NCI-H128 (cell line): ENCODE measurements around the gene DMXL1.
"Not testable (repeated sequence)": the region's sequence is repeated elsewhere in the genome, so short reads cannot be mapped to it uniquely, and the experiment has no call there.

Experiments used
- DNase-seq: peaks from one replicate; lab custom pipeline; 2025; ENCODE audit not compliant: unreplicated experiment; lab: John Stamatoyannopoulos, UW

Gene DMXL1

DNA sequence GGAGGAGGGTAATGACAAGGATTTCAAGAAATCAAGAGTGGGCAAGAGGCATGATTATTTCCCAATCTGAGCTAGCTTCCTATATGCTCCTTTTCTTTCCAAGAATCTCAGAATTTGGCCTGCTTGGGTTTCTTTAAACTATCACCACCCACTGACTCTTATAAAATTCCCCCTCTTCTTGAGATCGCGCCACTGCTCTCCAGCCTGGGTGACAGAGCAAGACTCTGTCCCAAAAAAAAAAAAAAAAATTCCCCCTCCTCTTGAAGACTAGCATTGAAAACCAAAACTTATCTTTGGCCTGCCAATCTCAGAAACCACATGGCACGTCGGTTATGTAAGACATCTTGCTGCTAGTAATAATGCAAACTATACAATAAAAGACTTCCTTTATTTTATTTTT lies 3.4 kb upstream of the DMXL1 start:
- no peak for DNase-seq

DNA sequence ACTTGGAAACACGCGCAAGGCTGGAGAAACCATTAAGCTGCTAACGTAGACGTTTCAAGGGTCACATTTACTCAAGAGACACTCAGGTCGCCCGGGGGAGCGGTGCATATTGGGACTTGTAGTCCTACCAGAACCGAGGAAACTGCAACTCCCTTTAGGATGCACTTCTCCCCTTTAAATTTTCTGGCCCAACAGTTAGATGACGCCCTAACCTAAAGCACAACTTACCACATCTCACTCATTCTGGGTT lies 384 bp upstream of the DMXL1 start:
- no peak for DNase-seq

DNA sequence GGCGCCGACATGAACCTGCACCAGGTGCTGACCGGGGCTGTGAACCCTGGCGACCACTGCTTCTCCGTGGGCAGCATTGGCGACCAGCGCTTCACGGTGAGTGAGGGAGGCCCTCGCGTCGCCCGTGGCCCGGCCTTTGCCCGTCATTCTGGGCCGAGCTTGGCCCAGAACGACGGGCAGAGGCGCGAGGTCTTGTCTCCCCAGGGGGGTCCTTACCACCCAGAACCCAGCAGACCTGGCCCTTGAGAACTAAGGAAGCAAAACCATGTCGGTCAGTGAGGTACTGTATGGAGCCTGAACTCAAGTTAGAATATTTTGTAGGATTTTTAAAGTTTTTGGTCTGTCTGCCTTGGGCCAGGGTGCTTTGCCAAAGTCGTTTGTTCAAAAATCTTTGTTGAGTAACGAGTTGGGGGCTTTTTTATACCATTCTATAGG lies 691 bp downstream of the DMXL1 start:
- no peak for DNase-seq

DNA sequence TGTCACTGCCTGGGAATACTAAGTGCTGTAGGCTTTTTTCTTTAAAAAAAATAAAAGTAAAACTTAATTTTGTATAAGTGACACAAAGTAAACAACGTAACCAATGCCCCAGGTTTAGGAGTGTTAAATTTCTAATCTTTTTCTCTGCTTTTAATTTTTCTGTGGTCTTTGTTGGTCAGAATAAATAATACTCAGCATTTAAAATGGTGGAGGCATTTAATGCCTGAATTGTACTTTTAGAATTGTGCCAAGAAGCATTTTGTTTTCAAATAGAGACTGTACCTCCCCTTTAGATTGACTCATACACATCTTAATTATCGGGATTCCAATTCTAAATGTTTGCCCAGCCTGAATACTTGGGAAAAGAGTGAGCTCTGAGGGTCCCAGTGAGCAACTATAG lies 1.6 kb downstream of the DMXL1 start:
- no peak for DNase-seq

DNA sequence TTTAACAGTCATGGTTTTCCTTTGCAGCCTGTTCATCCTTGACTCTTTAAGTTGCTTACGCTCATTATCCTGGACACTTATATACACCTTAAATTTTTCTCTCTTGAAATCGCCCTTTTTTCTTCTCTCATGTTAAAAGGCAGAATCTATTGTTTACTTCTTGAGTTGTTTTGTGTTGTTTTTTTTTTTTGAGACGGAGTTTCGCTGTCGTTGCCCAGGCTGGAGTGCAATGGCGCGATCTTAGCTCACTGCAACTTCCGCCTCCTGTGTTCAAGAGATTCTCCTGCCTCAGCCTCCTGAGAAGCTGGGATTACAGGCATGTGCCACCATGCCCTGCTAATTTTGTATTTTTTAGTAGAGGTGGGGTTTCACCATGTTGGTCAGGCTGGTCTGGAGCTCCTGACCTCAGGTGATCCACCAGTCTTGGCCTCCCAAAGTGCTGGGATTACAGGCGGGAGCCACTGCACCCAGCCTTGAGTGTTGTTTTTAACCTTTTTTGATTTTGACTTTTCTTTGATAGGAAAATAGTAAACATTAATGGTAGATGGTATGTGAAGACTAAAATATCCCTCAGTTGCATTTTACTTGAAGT lies 3.0 kb downstream of the DMXL1 start:
- not testable (repeated sequence) for DNase-seq

DNA sequence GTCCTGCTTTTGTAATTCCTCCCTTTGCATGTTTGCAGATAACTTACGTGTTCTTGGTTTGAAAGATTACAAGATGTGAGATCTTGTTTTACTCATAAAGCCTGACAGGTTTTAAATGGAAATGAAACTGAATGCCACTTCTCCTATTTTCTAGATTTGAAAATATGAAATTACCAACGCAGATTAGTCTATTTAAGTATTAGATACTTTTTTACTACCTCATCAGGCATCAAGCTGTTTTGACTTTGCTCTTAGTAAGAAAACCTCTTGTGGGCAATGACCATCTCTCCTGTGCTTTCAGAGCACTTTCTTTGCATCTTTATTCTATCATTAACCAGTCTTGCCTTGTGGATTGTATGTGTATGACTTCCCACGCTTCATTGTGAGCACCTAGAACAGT lies 3.5 kb downstream of the DMXL1 start:
- no peak for DNase-seq

DNA sequence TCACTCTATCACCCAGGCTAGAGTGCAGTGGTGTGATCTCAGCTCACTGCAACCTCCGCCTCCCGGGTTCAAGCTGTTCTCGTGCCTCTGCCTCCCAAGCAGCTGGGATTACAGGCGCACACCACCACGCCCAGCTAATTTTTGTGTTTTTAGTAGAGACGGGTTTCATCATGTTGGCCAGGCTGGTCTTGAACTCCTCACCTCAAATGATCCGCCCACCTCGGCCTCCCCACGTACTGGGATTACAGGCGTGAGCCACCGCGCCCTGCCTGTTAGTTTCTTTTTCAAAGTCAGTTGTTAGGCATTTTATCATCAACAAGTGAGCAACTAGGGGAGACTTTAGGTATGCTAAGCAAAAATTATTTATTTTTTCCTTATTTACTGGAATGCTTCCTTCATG lies 4.4 kb downstream of the DMXL1 start:
- DNase-seq: not testable (repeated sequence)

DNA sequence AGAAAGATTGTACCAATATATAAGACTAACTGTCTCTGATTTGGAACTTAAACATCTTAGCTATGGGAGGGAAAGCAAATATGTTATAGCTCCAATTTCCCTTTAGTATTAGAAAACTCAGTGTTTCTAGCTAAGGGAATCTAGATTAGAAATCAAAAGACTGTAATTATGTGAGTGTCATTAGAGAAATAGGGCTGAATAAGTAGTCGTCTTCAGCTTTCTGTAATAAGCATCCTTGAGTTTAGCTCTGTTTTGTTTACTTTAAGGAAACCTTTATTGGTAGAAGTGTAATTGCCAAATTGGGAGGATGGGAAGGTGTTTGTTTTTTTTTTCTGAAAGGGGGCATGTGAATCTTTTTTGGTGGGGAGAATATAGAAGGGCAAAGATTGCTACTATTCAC lies 5.2 kb downstream of the DMXL1 start:
- DNase-seq: no peak

DNA sequence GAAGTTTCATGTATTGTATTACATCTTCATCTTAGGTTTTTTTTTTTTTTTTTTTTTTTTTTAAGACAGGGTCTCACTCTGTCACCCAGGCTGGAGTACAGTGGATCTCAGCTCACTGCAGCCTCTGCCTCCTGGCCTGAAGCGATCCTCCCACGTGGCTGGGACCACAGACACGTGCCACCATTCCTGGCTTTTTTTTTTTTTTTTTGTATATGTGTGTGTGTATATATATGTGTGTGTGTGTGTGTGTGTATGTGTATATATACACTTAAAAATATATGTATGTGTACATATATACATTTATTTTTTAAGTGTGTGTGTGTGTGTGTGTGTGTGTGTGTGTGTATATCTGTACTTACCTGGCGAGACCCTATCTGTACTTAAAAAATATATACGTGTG lies 6.6 kb downstream of the DMXL1 start:
- no peak for DNase-seq

DNA sequence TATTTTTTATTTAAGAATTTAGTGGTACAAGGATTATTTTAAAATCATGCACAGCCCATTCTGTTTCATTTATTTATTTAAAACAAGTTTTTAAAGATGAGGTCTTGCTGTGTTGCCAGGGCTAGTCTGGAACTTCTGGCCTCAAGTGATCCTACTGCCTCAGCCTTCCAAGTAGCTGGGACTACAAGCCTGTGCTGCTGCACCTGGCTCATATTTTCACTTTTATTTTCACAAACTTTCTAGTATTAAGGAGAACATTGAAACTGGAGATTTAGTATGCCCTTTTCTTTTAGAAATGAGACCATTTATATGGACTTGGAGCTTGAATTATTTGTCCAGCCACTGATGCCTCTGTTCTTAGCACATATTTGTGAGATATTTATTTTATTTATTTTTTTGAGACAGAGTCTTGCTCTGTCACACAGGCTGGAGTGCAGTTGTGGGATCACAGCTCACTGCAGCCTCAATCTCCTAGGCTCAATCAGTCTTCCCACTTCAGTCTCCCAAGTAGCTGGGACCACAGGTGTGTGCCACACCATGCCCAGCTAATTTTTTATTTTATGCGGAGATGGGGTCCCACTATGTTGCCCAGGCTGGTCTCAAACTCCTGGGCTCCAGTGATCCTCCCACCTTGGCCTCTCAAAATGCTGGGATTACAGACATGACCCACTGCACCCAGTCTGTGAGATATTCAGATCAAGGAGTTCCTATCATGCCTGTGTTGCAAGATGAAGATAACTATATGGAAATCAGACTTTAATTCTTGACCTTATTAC lies 7.4 kb downstream of the DMXL1 start:
- no peak for DNase-seq

DNA sequence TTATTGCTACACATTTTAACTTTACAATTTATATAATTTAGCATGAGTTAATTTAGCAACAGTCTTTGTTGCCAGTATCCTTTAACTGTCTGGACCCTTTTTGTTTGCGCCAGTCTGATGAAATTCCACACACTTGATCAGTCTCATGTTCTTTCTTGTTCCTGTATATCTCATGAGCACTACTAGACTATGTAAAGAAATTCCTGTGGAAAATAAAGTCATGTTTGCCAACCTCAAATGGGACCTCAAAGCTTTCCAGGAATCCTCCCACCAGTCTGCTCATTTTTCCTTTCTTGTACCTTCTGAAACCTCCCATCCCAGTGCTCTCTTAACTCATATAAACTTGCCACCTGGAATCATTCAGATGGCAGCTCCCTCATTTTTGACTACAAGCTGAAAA lies 8.0 kb downstream of the DMXL1 start:
- DNase-seq: no peak

DNA sequence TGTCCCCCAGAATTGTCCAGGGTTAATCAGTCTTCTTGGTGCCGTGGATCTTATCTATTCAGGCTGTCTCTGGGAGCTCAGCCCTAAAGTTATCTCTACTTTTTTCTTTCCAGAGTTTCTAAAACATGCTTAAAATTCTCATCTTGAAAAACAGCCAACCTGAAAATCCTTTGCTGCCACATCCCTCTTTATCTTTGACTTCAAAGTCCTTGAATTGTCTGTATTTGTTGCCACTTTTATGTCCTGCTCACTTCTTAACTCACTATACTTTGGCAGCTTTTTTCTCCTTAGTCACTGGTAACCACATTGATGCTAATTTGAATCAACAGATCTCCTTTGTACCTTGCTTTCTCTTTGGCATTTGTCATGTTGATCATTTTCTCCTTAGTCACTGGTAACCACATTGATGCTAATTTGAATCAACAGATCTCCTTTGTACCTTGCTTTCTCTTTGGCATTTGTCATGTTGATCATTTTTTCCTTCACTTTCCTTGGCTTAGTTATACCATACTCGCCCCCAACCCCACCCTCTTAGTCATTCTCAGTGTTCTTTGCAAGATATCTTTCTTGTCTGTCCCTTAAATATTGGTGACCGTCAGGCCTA lies 8.5 kb downstream of the DMXL1 start:
- DNase-seq: no peak

DNA sequence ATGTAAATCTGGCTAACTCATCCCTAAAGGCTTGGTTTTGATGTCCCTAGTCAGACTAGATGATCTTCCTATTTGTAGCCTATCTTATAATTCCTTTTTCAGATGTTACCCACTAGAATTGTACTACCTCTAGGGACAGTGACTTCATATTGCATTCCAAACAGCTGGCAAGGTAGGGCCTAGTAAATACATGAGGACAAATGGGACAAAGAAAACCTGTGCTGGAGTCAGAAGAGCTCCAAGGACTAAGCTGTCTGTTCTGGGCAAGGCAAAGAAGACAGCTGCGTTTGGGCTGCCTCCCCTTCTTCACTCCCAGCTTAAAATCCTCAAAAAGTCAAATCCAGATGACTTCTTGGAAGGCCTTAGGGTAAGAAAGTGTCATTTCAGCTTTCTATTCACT lies 10.0 kb downstream of the DMXL1 start:
- no peak for DNase-seq

DNA sequence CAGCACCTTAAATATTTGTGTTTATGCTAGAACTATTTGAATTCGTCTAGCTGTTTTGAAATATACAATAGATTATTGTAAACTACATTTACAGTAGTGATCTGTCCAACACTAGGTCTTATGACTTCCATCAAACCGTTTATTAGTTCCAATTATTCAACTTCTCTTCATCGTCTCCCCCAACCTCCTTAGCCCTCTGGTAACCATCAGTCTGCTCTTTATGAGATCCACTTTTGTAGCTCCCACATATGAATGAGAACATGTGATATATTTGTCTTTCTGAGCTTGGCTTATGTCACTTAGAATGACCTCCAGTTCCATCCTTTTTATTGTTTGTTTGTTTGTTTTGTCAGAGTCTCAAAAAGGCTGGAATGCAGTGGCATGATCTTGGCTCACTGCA lies 11.8 kb downstream of the DMXL1 start:
- no peak for DNase-seq

DNA sequence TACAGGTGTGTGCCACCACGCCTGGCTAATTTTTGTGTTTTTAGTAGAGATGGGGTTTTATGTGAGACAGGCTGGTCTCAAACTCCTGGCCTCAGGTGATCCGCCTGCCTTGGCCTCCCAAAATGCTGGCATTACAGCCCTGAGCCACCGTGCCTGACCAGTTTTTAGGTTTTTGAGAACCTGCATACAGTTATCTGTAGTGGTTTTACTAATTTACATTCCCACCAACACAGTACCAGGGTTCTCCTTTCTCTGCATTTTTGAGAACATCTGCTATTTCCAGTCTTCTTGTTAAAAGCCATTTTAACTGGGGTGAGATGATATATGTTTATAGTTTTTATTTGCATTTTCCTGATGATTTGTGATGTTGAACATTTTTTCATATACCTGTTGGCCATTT lies 12.8 kb downstream of the DMXL1 start:
- no peak for DNase-seq

DNA sequence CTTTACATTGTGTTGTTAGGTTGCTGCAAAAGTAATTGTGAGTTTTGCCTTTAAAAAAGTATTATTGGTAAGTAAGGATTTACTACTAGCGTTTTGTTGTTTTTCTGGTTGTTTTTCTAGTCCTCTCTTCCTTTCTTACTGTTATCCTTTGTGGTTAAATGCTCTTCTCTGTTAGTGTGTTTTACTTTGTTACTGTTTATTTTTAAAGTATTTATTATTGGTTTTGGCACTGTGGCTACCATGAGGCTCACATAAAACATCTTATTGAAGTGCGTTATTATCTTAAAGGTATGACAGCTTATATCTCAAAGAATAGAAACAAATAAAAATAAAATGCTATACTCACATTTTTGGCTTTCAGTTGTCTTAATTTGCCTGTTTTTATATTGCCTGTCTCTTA lies 17.6 kb downstream of the DMXL1 start:
- DNase-seq: no peak

DNA sequence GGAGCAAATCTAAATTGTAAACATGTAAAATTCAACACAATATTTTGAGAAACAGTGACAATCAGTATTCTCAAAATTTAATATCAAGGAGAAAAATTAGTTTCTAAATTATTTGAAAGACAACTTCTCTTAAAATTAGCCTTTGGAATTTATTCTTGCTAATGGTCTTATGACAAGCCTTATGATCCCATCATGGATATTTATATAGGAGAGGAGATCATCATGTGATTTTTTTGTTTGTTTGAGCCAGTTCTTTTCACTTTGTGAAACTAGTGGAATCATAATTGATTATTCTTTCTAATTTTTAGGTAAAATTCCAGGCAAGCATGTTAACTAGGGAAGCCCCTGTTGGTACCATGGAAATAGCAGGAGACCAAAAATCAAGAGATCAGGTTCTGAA lies 24.7 kb downstream of the DMXL1 start:
- DNase-seq: no peak

DNA sequence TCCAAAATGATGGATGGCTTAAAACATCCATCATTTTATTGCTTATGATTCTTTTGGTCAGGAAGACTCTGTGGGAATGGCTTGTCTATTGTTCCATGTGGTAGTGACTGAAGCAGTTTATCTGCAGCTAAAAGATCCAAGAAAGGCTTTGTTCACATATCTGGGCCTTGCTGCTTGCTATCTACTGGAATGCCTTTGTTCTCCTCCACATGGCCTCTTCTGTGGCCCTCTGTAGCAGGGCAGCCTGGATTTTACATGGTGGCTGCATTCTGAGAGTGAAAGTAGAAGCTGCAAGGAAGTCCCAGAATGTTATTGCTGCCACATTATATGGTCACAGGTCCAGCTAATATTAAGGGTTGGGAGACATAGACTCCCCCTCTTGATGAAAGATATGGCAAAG lies 35.1 kb downstream of the DMXL1 start:
- DNase-seq: no peak

DNA sequence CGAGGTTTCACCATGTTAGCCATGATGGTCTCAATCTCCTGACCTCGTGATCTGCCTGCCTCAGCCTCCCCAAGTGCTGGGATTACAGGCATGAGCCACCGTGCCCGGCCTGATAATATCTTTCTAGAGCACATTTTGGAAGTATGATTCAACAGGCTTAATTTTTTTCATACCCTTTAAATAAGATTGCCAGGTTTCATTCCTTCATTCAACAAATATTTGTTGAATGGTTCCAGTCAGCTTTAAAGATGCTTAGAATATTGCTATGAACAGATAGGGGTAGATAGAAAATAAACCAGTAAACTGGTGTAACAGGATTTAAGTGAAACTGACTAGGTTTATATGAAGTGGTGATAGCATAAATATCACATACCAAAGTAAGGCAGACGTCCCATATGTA lies 41.3 kb downstream of the DMXL1 start:
- no peak for DNase-seq

DNA sequence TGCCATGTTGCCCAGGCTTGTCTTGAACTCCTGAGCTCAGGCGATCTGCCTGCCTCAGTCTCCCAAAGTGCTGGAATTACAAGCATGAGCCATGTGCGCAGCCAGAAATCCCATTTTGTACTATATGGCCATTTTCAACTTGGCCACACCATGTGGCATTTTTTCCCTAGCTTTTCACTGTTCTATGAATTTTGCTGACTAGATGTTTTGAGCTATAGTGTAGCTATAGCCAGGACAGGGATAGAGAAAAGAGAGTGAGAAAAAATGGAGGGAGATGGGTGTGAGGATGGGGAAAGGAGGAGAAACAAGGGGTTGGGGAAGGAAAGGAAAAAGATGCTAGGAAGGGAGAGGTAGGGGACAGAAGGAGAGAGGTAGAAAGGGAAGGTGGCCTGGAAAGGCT lies 46.4 kb downstream of the DMXL1 start:
- no peak for DNase-seq

DNA sequence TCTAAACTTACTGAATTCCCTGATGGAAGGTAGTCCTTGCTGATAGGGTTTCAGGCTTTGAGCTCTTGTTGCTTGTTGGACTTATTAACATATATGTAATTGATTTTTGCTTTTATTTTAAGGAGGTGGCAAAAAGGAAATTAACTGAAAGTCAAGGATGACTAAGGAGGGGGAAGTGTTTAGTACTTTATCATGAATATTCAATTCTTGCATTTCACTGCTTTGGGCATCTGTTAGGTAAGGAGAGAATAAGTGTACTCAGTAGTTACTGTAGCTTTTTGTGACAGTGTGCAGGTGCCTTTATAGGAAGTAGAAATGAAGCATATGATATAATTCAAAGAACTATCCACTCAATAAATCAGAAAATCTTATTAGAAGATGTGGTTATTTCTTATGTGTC lies 47.1 kb downstream of the DMXL1 start:
- no peak for DNase-seq

DNA sequence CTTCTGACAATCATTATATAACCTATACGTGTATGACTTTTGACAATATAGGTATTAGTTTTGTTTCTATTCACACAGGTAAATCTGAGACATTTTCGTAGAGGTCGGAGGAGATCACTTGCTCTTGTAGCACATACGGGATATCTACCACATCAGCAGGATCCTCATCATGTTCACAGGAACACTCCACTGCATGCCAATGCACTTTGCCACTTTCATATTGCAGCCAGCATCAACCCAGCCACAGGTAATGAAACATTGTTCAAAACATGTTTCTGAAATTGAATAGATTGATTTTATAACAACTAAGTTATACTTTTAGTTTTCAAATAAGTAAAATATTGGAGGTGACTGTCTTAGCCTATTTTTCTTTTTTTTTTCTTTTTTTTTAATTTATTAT lies 50.0 kb downstream of the DMXL1 start:
- DNase-seq: no peak

DNA sequence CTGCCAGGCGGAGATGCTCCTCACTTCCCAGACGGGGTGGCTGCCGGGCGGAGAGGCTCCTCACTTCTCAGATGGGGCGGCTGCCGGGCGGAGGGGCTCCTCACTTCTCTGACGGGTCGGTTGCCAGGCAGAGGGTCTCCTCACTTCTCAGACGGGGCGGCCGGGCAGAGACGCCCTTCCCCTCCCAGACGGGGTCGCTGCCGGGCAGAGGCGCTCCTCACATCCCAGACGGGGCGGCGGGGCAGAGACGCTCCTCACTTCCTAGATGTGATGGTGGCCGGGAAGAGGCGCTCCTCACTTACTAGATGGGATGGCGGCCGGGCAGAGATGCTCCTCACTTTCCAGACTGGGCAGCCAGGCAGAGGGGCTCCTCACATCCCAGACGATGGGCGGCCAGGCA lies 51.6 kb downstream of the DMXL1 start:
- not testable (repeated sequence) for DNase-seq
